ENCODE measurements around the gene SPINT4. TPM values are rescaled to one million over a fixed set of nuclear protein-coding genes. Genes with fewer than 3 reads are reported as not detected.
A peak's percentile ranks its signal among the peaks of the same experiment; 100 is the strongest.
"Not testable (repeated sequence)": the region's sequence is repeated elsewhere in the genome, so short reads cannot be mapped to it uniquely, and the experiment has no call there.

SPINT4 gene
- total RNA-seq, 1 donor from 2014 or later: not detected

DNA sequence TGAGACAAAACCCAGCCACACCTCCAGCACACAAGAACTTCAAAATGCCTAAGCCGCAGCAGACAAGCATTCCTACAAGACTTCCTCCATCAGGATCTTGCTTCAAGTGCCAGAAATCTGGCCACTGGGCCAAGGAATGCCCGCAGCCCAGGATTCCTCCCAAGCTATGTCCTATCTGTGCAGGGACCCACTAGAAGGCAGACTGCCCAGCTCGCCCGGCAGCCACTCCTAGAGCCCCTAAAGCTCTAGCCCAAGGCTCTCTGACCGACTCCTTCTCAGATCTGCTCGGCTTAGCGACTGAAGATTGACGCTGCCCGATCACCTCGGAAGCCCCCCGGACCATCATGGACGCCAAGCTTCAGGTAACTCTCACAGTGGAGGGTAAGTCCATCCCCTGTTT lies 39.8 kb downstream of the SPINT4 start:
- H3K27me3 ChIP-seq (ENCODE audit: control insufficient read depth in 3 of 3, insufficient read depth in 3 of 3, low read length in 3 of 3); H3K27ac ChIP-seq (ENCODE audit: low read depth, low read length); H3K9ac ChIP-seq (ENCODE audit: low read depth in 1 of 3, low read length in 3 of 3); H3K9me3 ChIP-seq (ENCODE audit: control insufficient read depth in 3 of 3, low read length in 3 of 3); H3K4me1 ChIP-seq (ENCODE audit: control insufficient read depth in 3 of 3, insufficient read depth in 3 of 3, low read length in 3 of 3); H3K4me3 ChIP-seq (ENCODE audit: low read length in 3 of 3); H3K36me3 ChIP-seq (ENCODE audit: control insufficient read depth in 3 of 3, insufficient read depth in 3 of 3, low read length in 3 of 3): not testable (repeated sequence)

DNA sequence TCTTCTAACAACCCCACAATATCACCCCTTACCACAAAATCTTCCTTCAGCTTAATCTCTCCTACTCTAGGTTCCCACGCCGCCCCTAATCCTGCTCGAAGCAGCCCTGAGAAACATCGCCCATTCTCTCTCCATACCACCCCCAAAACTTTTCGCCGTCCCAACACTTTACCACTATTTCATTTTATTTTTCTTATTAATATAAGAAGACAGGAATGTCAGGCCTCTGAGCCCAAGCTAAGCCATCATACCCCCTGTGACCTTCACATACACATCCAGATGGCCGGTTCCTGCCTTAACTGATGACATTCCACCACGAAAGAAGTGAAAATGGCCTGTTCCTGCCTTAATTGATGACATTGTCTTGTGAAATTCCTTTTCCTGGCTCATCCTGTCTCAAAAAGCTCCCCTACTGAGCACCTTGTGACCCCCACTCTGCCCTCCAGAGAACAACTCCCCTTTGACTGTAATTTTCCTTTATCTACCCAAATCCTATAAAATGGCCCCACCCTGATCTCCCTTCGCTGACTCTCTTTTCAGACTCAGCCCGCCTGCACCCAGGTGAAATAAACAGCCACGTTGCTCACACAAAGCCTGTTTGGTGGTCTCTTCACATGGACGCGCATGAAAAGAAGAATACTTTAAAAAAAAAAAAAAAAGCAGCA lies 42.6 kb downstream of the SPINT4 start:
- H3K4me3 ChIP-seq (ENCODE audit: low read length in 3 of 3); H3K27me3 ChIP-seq (ENCODE audit: control insufficient read depth in 3 of 3, insufficient read depth in 3 of 3, low read length in 3 of 3); H3K9ac ChIP-seq (ENCODE audit: low read depth in 1 of 3, low read length in 3 of 3); H3K4me1 ChIP-seq (ENCODE audit: control insufficient read depth in 3 of 3, insufficient read depth in 3 of 3, low read length in 3 of 3); H3K36me3 ChIP-seq (ENCODE audit: control insufficient read depth in 3 of 3, insufficient read depth in 3 of 3, low read length in 3 of 3); H3K27ac ChIP-seq (ENCODE audit: low read depth, low read length); H3K9me3 ChIP-seq (ENCODE audit: control insufficient read depth in 3 of 3, low read length in 3 of 3): not testable (repeated sequence)

GRCh38 chr20:45765307-45765875 lies 43.2 kb downstream of the SPINT4 start:
- no peak overlapping the region for H3K4me3 ChIP-seq (ENCODE audit: low read length in 3 of 3)
- H3K4me1 ChIP-seq (ENCODE audit: control insufficient read depth in 3 of 3, insufficient read depth in 3 of 3, low read length in 3 of 3): no peaks in the 10 kb centered on the region
- no peaks in the 10 kb centered on the region for H3K9me3 ChIP-seq (ENCODE audit: control insufficient read depth in 3 of 3, low read length in 3 of 3)
- H3K9ac ChIP-seq (ENCODE audit: low read depth in 1 of 3, low read length in 3 of 3): no peak overlapping the region
- H3K36me3 ChIP-seq (ENCODE audit: control insufficient read depth in 3 of 3, insufficient read depth in 3 of 3, low read length in 3 of 3): no peaks in the 10 kb centered on the region
- H3K27me3 ChIP-seq (ENCODE audit: control insufficient read depth in 3 of 3, insufficient read depth in 3 of 3, low read length in 3 of 3): no peaks in the 10 kb centered on the region
- no peak overlapping the region for H3K27ac ChIP-seq (ENCODE audit: low read depth, low read length)

DNA sequence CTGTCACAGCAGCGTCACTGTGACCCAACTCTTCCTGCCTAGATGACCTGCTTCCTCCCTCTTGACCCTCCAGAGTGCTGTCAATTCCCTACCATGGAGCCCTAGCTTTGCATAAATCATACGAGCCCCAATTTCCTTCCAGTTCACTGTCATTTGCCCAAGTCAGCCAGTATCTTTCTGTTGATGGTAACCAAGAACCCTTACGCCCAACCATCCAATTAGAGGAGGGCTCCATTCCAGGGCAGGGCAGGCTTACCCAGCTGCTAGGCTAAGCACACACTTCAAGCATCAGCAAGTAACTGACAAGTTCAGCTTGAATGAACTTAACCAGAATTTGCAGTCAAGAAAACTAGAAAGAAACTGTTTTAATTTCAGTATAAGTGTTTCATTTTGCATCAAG lies 43.8 kb downstream of the SPINT4 start:
- Histone ChIP-seq H3K4me3 (ENCODE audit: low read length in 3 of 3) (no peak overlapping the region), H3K36me3 (ENCODE audit: control insufficient read depth in 3 of 3, insufficient read depth in 3 of 3, low read length in 3 of 3) (no peaks in the 10 kb centered on the region), H3K9me3 (ENCODE audit: control insufficient read depth in 3 of 3, low read length in 3 of 3) (no peaks in the 10 kb centered on the region), H3K27me3 (ENCODE audit: control insufficient read depth in 3 of 3, insufficient read depth in 3 of 3, low read length in 3 of 3) (no peaks in the 10 kb centered on the region), H3K4me1 (ENCODE audit: control insufficient read depth in 3 of 3, insufficient read depth in 3 of 3, low read length in 3 of 3) (peaks cover 2 to 3% (median 3%) of the 10 kb centered on the region in 3 donors), H3K27ac (ENCODE audit: low read depth, low read length) (no peak overlapping the region), H3K9ac (ENCODE audit: low read depth in 1 of 3, low read length in 3 of 3) (no peak overlapping the region)

GRCh38 chr20:45768479-45768878 lies 46.3 kb downstream of the SPINT4 start:
- Histone ChIP-seq H3K27me3 (ENCODE audit: control insufficient read depth in 3 of 3, insufficient read depth in 3 of 3, low read length in 3 of 3) (no peaks in the 10 kb centered on the region), H3K9ac (ENCODE audit: low read depth in 1 of 3, low read length in 3 of 3) (no peak overlapping the region), H3K27ac (ENCODE audit: low read depth, low read length) (no peak overlapping the region), H3K9me3 (ENCODE audit: control insufficient read depth in 3 of 3, low read length in 3 of 3) (no peaks in the 10 kb centered on the region), H3K4me1 (ENCODE audit: control insufficient read depth in 3 of 3, insufficient read depth in 3 of 3, low read length in 3 of 3) (peaks cover 7 to 9% (median 9%) of the 10 kb centered on the region in 3 donors), H3K4me3 (ENCODE audit: low read length in 3 of 3) (no peak overlapping the region), H3K36me3 (ENCODE audit: control insufficient read depth in 3 of 3, insufficient read depth in 3 of 3, low read length in 3 of 3) (no peaks in the 10 kb centered on the region)

GRCh38 chr20:45771182-45771759 lies 49.1 kb downstream of the SPINT4 start:
- peaks cover 7 to 9% (median 9%) of the 10 kb centered on the region in 3 donors for H3K4me1 ChIP-seq (ENCODE audit: control insufficient read depth in 3 of 3, insufficient read depth in 3 of 3, low read length in 3 of 3)
- H3K36me3 ChIP-seq (ENCODE audit: control insufficient read depth in 3 of 3, insufficient read depth in 3 of 3, low read length in 3 of 3): no peaks in the 10 kb centered on the region
- H3K9ac ChIP-seq (ENCODE audit: low read depth in 1 of 3, low read length in 3 of 3): peak overlapping the region in 2 of 3 donors; percentile 58 to 59
- peak overlapping the region in 1 of 3 donors; percentile 52 for H3K4me3 ChIP-seq (ENCODE audit: low read length in 3 of 3)
- H3K27me3 ChIP-seq (ENCODE audit: control insufficient read depth in 3 of 3, insufficient read depth in 3 of 3, low read length in 3 of 3): no peaks in the 10 kb centered on the region
- no peaks in the 10 kb centered on the region for H3K9me3 ChIP-seq (ENCODE audit: control insufficient read depth in 3 of 3, low read length in 3 of 3)
- peak overlapping the region; percentile 10 for H3K27ac ChIP-seq (ENCODE audit: low read depth, low read length)

DNA sequence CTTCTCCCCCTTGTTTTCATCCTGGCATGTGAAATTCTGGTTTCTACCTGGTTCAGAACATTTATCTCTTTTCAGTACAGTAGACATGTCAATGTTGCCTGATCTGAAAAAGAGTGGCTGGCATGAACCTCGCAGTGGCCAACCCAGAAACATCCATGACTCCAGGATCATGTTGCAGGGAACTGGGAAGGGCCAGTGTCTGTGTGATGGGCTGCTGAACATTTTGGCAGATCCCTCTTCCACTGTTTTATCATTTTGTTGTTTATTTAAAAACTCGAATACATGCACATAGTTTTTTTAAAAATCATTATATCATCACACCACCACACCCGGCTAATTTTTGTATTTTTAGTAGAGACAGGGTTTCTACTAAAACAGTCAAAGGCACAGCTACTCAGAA lies 50.5 kb downstream of the SPINT4 start:
- Histone ChIP-seq H3K36me3 (ENCODE audit: control insufficient read depth in 3 of 3, insufficient read depth in 3 of 3, low read length in 3 of 3) (no peaks in the 10 kb centered on the region), H3K9me3 (ENCODE audit: control insufficient read depth in 3 of 3, low read length in 3 of 3) (no peaks in the 10 kb centered on the region), H3K4me3 (ENCODE audit: low read length in 3 of 3) (no peak overlapping the region), H3K27ac (ENCODE audit: low read depth, low read length) (no peak overlapping the region), H3K27me3 (ENCODE audit: control insufficient read depth in 3 of 3, insufficient read depth in 3 of 3, low read length in 3 of 3) (no peaks in the 10 kb centered on the region), H3K4me1 (ENCODE audit: control insufficient read depth in 3 of 3, insufficient read depth in 3 of 3, low read length in 3 of 3) (peaks cover 7 to 9% (median 9%) of the 10 kb centered on the region in 3 donors), H3K9ac (ENCODE audit: low read depth in 1 of 3, low read length in 3 of 3) (no peak overlapping the region)

- Histone ChIP-seq H3K27me3 (ENCODE audit: control insufficient read depth in 3 of 3, insufficient read depth in 3 of 3, low read length in 3 of 3) (no peaks in the 10 kb centered on the region), H3K9ac (ENCODE audit: low read depth in 1 of 3, low read length in 3 of 3) (no peak overlapping the region), H3K9me3 (ENCODE audit: control insufficient read depth in 3 of 3, low read length in 3 of 3) (no peaks in the 10 kb centered on the region), H3K4me3 (ENCODE audit: low read length in 3 of 3) (no peak overlapping the region), H3K27ac (ENCODE audit: low read depth, low read length) (no peak overlapping the region), H3K36me3 (ENCODE audit: control insufficient read depth in 3 of 3, insufficient read depth in 3 of 3, low read length in 3 of 3) (no peaks in the 10 kb centered on the region), H3K4me1 (ENCODE audit: control insufficient read depth in 3 of 3, insufficient read depth in 3 of 3, low read length in 3 of 3) (peaks cover 14 to 17% (median 15%) of the 10 kb centered on the region in 3 donors)
Observed at GRCh38 chr20:45774945-45775344, 52.8 kb downstream of the SPINT4 start.

DNA sequence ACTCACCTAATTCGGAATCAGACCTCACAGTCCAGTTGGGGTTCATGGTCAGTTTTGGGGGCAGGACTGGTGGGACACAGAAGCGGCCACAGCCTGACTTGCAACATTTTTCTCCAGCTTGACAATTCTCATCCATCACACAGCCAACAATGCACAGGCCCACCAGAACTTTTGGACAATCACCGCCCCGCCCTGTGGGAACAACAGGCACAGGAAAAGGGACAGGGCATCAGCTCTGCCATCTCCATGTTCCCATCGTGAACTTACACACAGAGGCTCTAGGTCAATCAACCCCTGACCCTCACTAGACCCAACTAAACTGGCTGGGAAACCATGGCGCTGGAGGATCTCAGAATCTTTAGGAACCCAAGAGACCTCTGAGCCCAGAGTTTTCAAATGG lies 53.3 kb downstream of the SPINT4 start:
- H3K27ac ChIP-seq (ENCODE audit: low read depth, low read length): no peak overlapping the region
- H3K36me3 ChIP-seq (ENCODE audit: control insufficient read depth in 3 of 3, insufficient read depth in 3 of 3, low read length in 3 of 3): no peaks in the 10 kb centered on the region
- H3K4me1 ChIP-seq (ENCODE audit: control insufficient read depth in 3 of 3, insufficient read depth in 3 of 3, low read length in 3 of 3): peaks cover 14 to 17% (median 15%) of the 10 kb centered on the region in 3 donors
- no peaks in the 10 kb centered on the region for H3K27me3 ChIP-seq (ENCODE audit: control insufficient read depth in 3 of 3, insufficient read depth in 3 of 3, low read length in 3 of 3)
- H3K4me3 ChIP-seq (ENCODE audit: low read length in 3 of 3): no peak overlapping the region
- H3K9ac ChIP-seq (ENCODE audit: low read depth in 1 of 3, low read length in 3 of 3): no peak overlapping the region
- H3K9me3 ChIP-seq (ENCODE audit: control insufficient read depth in 3 of 3, low read length in 3 of 3): no peaks in the 10 kb centered on the region
